RWPE2 (cell line): ENCODE data around the gene PDZK1.
"Not testable (repeated sequence)": the region's sequence is repeated elsewhere in the genome, so short reads cannot be mapped to it uniquely, and the experiment has no call there.

Experiments
- ATAC-seq: fragments of 200-7000 bp; cut with Tn5 transposase; 3 replicates; pipeline ENCODE4 v1.9.1; 2021; ENCODE audit warnings: low read depth
- DNase-seq: peaks from one replicate; pipeline ENCODE4 v3.0.0-alpha.2; 2020; ENCODE audit warnings: low spot score
- H3K27ac ChIP-seq: fragments of 450-650 bp; 2 replicates; pipeline ENCODE4 v1.5.1; 2017; ENCODE audit warnings: mild to moderate bottlenecking; ENCODE audit not compliant: poor library complexity, severe bottlenecking
- H3K27me3 ChIP-seq: fragments of 250-450 bp; sonication (Bioruptor Pico); 2 replicates; pipeline ENCODE4 v1.5.1; 2021; ENCODE audit warnings: mild to moderate bottlenecking, moderate library complexity; ENCODE audit not compliant: insufficient read depth, poor library complexity, severe bottlenecking
- H3K36me3 ChIP-seq: fragments of 250-450 bp; sonication (Bioruptor Pico); 2 replicates; pipeline ENCODE4 v1.5.1; 2020; ENCODE audit warnings: low read depth, mild to moderate bottlenecking, moderate library complexity
- H3K4me1 ChIP-seq: fragments of 250-450 bp; sonication (Bioruptor Pico); 2 replicates; pipeline ENCODE4 v1.5.1; 2021; ENCODE audit warnings: mild to moderate bottlenecking, moderate library complexity; ENCODE audit not compliant: insufficient read depth, poor library complexity, severe bottlenecking
- H3K4me3 ChIP-seq: fragments of 250-450 bp; sonication (Bioruptor Pico); 2 replicates; pipeline ENCODE4 v1.5.1; 2021; ENCODE audit warnings: mild to moderate bottlenecking, moderate library complexity; ENCODE audit not compliant: severe bottlenecking
- H3K9me3 ChIP-seq: fragments of 250-450 bp; sonication (Bioruptor Pico); 2 replicates; pipeline ENCODE4 v1.5.1; 2021; ENCODE audit warnings: mild to moderate bottlenecking, moderate library complexity; ENCODE audit not compliant: severe bottlenecking
- TF ChIP-seq, protein P1 (sequence below): fragments of 450-650 bp; IDR thresholded peaks from one replicate; pipeline ENCODE4 v1.5.1; 2017; ENCODE audit warnings: mild to moderate bottlenecking, moderate library complexity; ENCODE audit not compliant: poor library complexity, severe bottlenecking

Gene PDZK1

GRCh38 chr1:145688328-145688727 lies 18.8 kb downstream of the PDZK1 start:
- Histone ChIP-seq H3K4me1 (peaks cover 16% of the 10 kb centered on the region), H3K9me3 (no peaks in the 10 kb centered on the region), H3K27ac (no peak overlapping the region), H3K27me3 (no peaks in the 10 kb centered on the region), H3K36me3 (no peaks in the 10 kb centered on the region), H3K4me3 (no peak overlapping the region)
- TF ChIP-seq, protein P1, sequence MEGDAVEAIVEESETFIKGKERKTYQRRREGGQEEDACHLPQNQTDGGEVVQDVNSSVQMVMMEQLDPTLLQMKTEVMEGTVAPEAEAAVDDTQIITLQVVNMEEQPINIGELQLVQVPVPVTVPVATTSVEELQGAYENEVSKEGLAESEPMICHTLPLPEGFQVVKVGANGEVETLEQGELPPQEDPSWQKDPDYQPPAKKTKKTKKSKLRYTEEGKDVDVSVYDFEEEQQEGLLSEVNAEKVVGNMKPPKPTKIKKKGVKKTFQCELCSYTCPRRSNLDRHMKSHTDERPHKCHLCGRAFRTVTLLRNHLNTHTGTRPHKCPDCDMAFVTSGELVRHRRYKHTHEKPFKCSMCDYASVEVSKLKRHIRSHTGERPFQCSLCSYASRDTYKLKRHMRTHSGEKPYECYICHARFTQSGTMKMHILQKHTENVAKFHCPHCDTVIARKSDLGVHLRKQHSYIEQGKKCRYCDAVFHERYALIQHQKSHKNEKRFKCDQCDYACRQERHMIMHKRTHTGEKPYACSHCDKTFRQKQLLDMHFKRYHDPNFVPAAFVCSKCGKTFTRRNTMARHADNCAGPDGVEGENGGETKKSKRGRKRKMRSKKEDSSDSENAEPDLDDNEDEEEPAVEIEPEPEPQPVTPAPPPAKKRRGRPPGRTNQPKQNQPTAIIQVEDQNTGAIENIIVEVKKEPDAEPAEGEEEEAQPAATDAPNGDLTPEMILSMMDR = no peak
- DNase-seq (no peak), ATAC-seq (no peak)

GRCh38 chr1:145686078-145686477 lies 21.1 kb downstream of the PDZK1 start:
- ATAC-seq, H3K27me3 ChIP-seq, DNase-seq, H3K9me3 ChIP-seq, H3K4me3 ChIP-seq, H3K36me3 ChIP-seq: not testable (repeated sequence)
- peaks cover 10% of the 10 kb centered on the region for H3K4me1 ChIP-seq
- H3K27ac ChIP-seq = peak overlapping the region; percentile 51

DNA sequence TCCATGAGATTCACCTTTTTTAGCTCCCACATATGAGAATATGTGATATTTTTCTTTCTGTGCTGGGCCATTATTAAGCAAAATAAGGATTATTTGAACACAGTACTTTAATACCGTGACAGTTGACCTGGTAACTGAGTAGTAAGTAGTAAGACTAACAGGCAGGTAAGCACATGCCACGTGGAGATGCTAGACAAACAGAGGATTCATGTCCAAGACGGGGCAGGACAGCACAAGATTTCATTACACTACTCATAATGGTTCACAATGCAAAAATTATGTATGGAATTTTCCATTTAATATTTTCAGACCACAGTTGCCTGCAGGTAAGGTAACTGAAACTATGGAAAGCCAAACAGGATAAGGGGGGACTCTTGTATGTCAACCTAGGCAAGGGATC lies 22.3 kb downstream of the PDZK1 start:
- H3K4me1 ChIP-seq, H3K27me3 ChIP-seq, H3K27ac ChIP-seq, H3K36me3 ChIP-seq, H3K9me3 ChIP-seq, DNase-seq, H3K4me3 ChIP-seq: not testable (repeated sequence)
- ATAC-seq = peak; percentile 96

- not testable (repeated sequence) for ATAC-seq, H3K4me3 ChIP-seq, DNase-seq, H3K27ac ChIP-seq, H3K27me3 ChIP-seq, H3K36me3 ChIP-seq, H3K4me1 ChIP-seq, H3K9me3 ChIP-seq
Observed at GRCh38 chr1:145673217-145673616, 34.0 kb downstream of the PDZK1 start.

DNA sequence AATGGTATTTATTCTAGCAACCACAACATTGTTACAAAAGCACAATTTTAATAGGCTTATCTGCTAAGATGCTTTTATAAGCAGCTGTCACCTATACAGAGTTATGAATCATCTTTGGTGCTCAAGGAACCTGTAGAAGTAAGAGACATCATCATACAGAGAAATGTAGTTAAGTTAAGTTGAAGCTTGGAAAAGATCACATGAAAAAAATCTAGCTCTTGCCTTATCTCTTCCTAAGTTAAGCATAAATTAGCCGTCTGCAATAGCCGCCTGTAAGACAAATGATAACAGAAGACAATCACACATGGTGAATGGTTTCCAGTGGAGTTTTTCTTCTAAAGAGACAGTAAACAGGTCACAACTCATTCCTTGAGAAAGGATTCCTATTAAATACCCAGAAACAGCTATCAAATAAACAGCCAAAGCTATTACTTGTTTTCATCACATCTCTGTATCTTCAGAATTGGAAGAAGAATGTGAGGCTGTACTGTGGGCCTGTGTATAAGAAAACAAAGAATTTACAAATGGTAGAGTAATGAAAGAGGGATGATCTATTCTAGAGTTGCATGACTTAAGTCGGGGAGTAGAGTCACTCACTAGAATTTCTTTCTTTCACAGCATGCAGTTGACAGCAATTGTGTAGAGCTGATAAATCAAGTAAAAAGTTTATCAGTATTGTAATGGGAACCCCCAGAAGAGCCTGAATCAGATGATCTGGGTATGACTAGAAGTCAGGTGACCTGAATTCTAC lies 36.0 kb downstream of the PDZK1 start:
- DNase-seq, H3K4me1 ChIP-seq, H3K9me3 ChIP-seq, ATAC-seq, H3K36me3 ChIP-seq, H3K27me3 ChIP-seq, H3K4me3 ChIP-seq, H3K27ac ChIP-seq: not testable (repeated sequence)

- DNase-seq, H3K9me3 ChIP-seq, H3K27me3 ChIP-seq, H3K36me3 ChIP-seq, H3K4me1 ChIP-seq, ATAC-seq, H3K27ac ChIP-seq, H3K4me3 ChIP-seq: not testable (repeated sequence)
Observed at GRCh38 chr1:145665015-145665414, 42.2 kb downstream of the PDZK1 start.

DNA sequence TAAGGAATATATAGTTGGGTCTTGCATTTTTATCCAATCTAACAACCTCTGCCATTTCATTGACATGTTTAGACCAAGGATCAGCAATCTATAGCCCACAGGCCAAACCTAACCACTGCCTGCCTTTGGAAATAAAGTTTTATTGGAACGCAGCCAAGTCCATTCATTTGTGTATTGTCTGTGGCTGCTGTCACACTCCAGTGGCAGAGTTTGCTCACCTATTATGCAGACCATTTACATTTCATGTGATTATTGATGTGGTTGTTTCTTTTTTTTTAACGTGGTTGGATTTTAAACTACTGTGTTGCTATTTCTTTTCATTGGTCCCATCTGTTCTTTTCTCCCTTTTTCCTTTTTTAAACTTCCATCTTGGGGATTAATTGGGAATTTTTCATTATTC lies 44.7 kb downstream of the PDZK1 start:
- not testable (repeated sequence) for H3K27ac ChIP-seq, H3K9me3 ChIP-seq, H3K27me3 ChIP-seq, DNase-seq, H3K4me1 ChIP-seq, H3K36me3 ChIP-seq, ATAC-seq, H3K4me3 ChIP-seq

- ATAC-seq, H3K27ac ChIP-seq, H3K9me3 ChIP-seq, H3K36me3 ChIP-seq, H3K4me1 ChIP-seq, H3K27me3 ChIP-seq, DNase-seq, H3K4me3 ChIP-seq: not testable (repeated sequence)
Observed at GRCh38 chr1:145656245-145656943, 50.8 kb downstream of the PDZK1 start.

DNA sequence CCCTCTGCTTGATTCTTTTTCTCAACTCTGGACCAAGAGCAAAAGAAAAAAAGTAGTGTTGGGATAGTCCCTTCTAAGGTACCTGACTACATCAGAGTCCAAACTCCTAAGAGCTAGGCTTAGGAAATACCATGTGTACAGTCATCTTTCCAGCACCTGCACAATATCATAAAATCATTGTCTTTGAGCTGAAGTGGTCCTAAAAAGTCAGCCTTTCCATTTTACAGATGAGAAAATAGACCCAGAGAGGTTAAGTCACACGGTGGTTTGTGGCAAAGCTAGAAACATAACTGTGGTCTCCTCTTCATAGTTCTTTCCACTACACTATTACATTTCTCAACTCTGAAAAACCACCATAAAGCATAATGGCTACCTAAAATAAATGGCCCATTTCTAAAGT lies 63.2 kb downstream of the PDZK1 start:
- not testable (repeated sequence) for H3K27ac ChIP-seq, H3K9me3 ChIP-seq, H3K4me1 ChIP-seq, ATAC-seq, H3K36me3 ChIP-seq, H3K27me3 ChIP-seq, DNase-seq, H3K4me3 ChIP-seq

DNA sequence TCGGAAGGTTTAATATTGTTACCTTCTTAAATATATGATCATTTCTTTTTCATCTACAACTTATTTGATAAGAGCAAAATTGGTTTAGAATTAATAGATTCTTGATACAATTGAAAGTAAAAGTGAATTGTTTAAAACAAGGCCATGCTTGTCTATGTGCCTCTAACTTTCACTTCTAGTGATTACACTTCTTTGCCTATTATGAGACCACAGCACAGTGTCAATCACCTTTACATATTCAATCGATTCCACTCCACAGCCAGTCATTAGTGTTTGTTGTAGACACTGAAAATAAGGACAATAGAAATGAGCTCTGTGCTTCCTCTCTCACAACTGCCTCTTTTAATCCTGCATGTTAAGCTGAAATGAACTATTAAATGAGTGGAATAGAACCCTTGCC lies 65.3 kb downstream of the PDZK1 start:
- H3K4me1 ChIP-seq, ATAC-seq, H3K4me3 ChIP-seq, H3K36me3 ChIP-seq, H3K27me3 ChIP-seq, DNase-seq, H3K27ac ChIP-seq, H3K9me3 ChIP-seq: not testable (repeated sequence)
